Neural cell (in vitro differentiated cells): ENCODE results near the gene TCFL5. TPM values are rescaled to one million over a fixed set of nuclear protein-coding genes. Genes with fewer than 3 reads are reported as not detected.

Experiments used
- H2AFZ ChIP-seq: fragments of 200-600, 300-800 bp; sonication (generic), shearing (Covaris generic); 2 replicates; pipeline ENCODE4 v1.6.0; 2014; ENCODE audit warnings: low read depth, mild to moderate bottlenecking, antibody characterized with exemption, low read length, moderate library complexity
- H3F3A ChIP-seq: fragments of 200-600 bp; shearing (Covaris generic); 2 replicates; pipeline ENCODE4 v1.6.1; 2016; ENCODE audit warnings: mild to moderate bottlenecking, moderate library complexity, mixed read lengths, antibody characterized with exemption, low read length; ENCODE audit not compliant: insufficient read depth, poor library complexity, severe bottlenecking
- H3K27ac ChIP-seq: fragments of 200-600, 300-800 bp; sonication (generic), shearing (Covaris generic); 2 replicates; pipeline ENCODE4 v1.5.1; 2014; ENCODE audit warnings: mild to moderate bottlenecking, low read length, moderate library complexity
- H3K27me3 ChIP-seq: fragments of 300-800, 200-600 bp; sonication (generic), shearing (Covaris generic); 2 replicates; pipeline ENCODE4 v1.6.0; 2014; ENCODE audit warnings: mild to moderate bottlenecking, low read depth, low read length, moderate library complexity; ENCODE audit not compliant: insufficient read depth
- H3K36me3 ChIP-seq: fragments of 300-800, 200-600 bp; sonication (generic), shearing (Covaris generic); 2 replicates; pipeline ENCODE4 v1.5.1; 2014; ENCODE audit warnings: mild to moderate bottlenecking, antibody characterized with exemption, low read length, moderate library complexity; ENCODE audit not compliant: insufficient read depth
- H3K4me2 ChIP-seq: fragments of 300-800, 200-600 bp; sonication (generic), shearing (Covaris generic); 2 replicates; pipeline ENCODE4 v1.6.0; 2014; ENCODE audit warnings: mild to moderate bottlenecking, low read length
- H3K4me3 ChIP-seq: fragments of 300-800, 200-600 bp; sonication (generic), shearing (Covaris generic); 2 replicates; pipeline ENCODE4 v1.5.1; 2014; ENCODE audit warnings: mild to moderate bottlenecking, low read length, moderate library complexity
- H3K79me2 ChIP-seq: fragments of 200-600 bp; shearing (Covaris generic); replicated peaks from 2 replicates; pipeline ENCODE4 v1.6.0; 2014; ENCODE audit warnings: mild to moderate bottlenecking, low read length, moderate library complexity; ENCODE audit not compliant: insufficient read depth
- H3K9ac ChIP-seq: fragments of 300-800, 200-600 bp; sonication (generic), shearing (Covaris generic); 2 replicates; pipeline ENCODE4 v1.6.1; 2016; ENCODE audit warnings: mild to moderate bottlenecking, low read length, mixed read lengths
- H3K9me2 ChIP-seq: fragments of 200-600 bp; shearing (Covaris generic); 2 replicates; pipeline ENCODE4 v1.6.1; 2016; ENCODE audit warnings: mild to moderate bottlenecking, low read length, mixed read lengths; ENCODE audit not compliant: insufficient read depth
- H3K9me3 ChIP-seq: fragments of 200-600, 300-800 bp; sonication (generic), shearing (Covaris generic); 2 replicates; pipeline ENCODE4 v1.6.1; 2016; ENCODE audit warnings: mild to moderate bottlenecking, mixed run types, low read length, moderate library complexity, mixed read lengths
- H4K20me1 ChIP-seq: fragments of 200-600 bp; shearing (Covaris generic); 2 replicates; pipeline ENCODE4 v1.6.1; 2016; ENCODE audit warnings: mild to moderate bottlenecking, mixed run types; ENCODE audit not compliant: insufficient read depth
- CTCF ChIP-seq: fragments of 450-650 bp; IDR thresholded peaks from 2 replicates; pipeline ENCODE4 v1.5.1; 2014; ENCODE audit warnings: antibody characterized with exemption, mild to moderate bottlenecking, moderate library complexity; ENCODE audit not compliant: poor library complexity, severe bottlenecking
- EP300 ChIP-seq: fragments of 450-650 bp; conservative IDR thresholded peaks from 2 replicates; pipeline ENCODE4 v1.6.1; 2014; ENCODE audit warnings: antibody characterized with exemption, mild to moderate bottlenecking, moderate library complexity; ENCODE audit not compliant: poor library complexity, severe bottlenecking
- EZH2 ChIP-seq: fragments of 200-600, 300-800 bp; shearing (Covaris generic), sonication (generic); IDR thresholded peaks from 2 replicates; pipeline ENCODE4 v1.6.1; 2014; ENCODE audit warnings: antibody characterized with exemption, low read length, borderline replicate concordance, mild to moderate bottlenecking; ENCODE audit not compliant: insufficient read depth, poor library complexity, severe bottlenecking
- MXI1 ChIP-seq: fragments of 450-650 bp; conservative IDR thresholded peaks from 2 replicates; pipeline ENCODE4 v1.6.1; 2014; ENCODE audit warnings: antibody characterized with exemption, mild to moderate bottlenecking; ENCODE audit not compliant: poor library complexity, severe bottlenecking
- POLR2AphosphoS5 ChIP-seq: IDR thresholded peaks from 2 replicates; pipeline ENCODE4 v1.6.1; 2012
- RAD21 ChIP-seq: fragments of 450-650 bp; conservative IDR thresholded peaks from 2 replicates; pipeline ENCODE4 v1.6.1; 2014; ENCODE audit warnings: antibody characterized with exemption, mild to moderate bottlenecking, moderate library complexity
- REST ChIP-seq: IDR thresholded peaks from 2 replicates; pipeline ENCODE4 v1.6.1; 2012; ENCODE audit warnings: borderline replicate concordance
- SMC3 ChIP-seq: fragments of 450-650 bp; conservative IDR thresholded peaks from 2 replicates; pipeline ENCODE4 v1.6.1; 2014; ENCODE audit warnings: antibody characterized with exemption, mild to moderate bottlenecking, moderate library complexity; ENCODE audit not compliant: poor library complexity
- TAF1 ChIP-seq: IDR thresholded peaks from 2 replicates; pipeline ENCODE4 v1.6.1; 2012; ENCODE audit warnings: low read depth
- polyA plus RNA-seq: library from polyadenylated mRNA; depleted of rRNA; stranded (reverse); fragments of >200 nt; gene quantifications from 2 replicates; pipeline ENCODE4 v1.2.3, GENCODE V29; 2014

Gene TCFL5
- polyA plus RNA-seq, 1 donor from 2014 or later = 9.8 TPM

- Histone ChIP-seq H3K79me2 (no peaks in the 10 kb centered on the region), H3K9me3 (no peaks in the 10 kb centered on the region), H3F3A (no peaks in the 10 kb centered on the region), H3K4me3 (no peak overlapping the region), H2AFZ (no peak overlapping the region), H3K9me2 (no peaks in the 10 kb centered on the region), H4K20me1 (no peaks in the 10 kb centered on the region), H3K27me3 (no peaks in the 10 kb centered on the region), H3K4me2 (no peak overlapping the region), H3K27ac (no peak overlapping the region), H3K9ac (no peak overlapping the region), H3K36me3 (peaks cover 5% of the 10 kb centered on the region)
- TF ChIP-seq EZH2 (no peak), CTCF (no peak), REST (no peak), SMC3 (no peak), POLR2AphosphoS5 (no peak), MXI1 (no peak), EP300 (no peak), RAD21 (no peak), TAF1 (no peak)
Observed at GRCh38 chr20:62898970-62899632, 37.5 kb upstream of the TCFL5 start.

GRCh38 chr20:62898093-62898964 is 36.7 kb upstream of the TCFL5 start:
- Histone ChIP-seq H3K27ac (no peak overlapping the region), H3K9ac (no peak overlapping the region), H3K9me3 (no peaks in the 10 kb centered on the region), H3K27me3 (no peaks in the 10 kb centered on the region), H3K79me2 (no peaks in the 10 kb centered on the region), H3F3A (no peaks in the 10 kb centered on the region), H4K20me1 (no peaks in the 10 kb centered on the region), H3K36me3 (peaks cover 13% of the 10 kb centered on the region), H3K4me3 (no peak overlapping the region), H2AFZ (no peak overlapping the region), H3K9me2 (no peaks in the 10 kb centered on the region), H3K4me2 (no peak overlapping the region)
- no peak for TF ChIP-seq TAF1
- no peak for TF ChIP-seq RAD21
- TF ChIP-seq EZH2 = no peak
- no peak for TF ChIP-seq SMC3
